ENCODE results near the gene WDR90.
A peak's percentile ranks its signal among the peaks of the same experiment; 100 is the strongest.
"Not testable (repeated sequence)": the region's sequence is repeated elsewhere in the genome, so short reads cannot be mapped to it uniquely, and the experiment has no call there.

The WDR90 gene

GRCh38 chr16:706189-707061 is 57.3 kb downstream of the WDR90 start:
- H3K9ac ChIP-seq (ENCODE audit: low read depth, low read length), result no peak overlapping the region
- no peaks in the 10 kb centered on the region for H3K36me3 ChIP-seq (ENCODE audit: insufficient read depth, low read length)
- peaks cover 78% of the 10 kb centered on the region for H3K27me3 ChIP-seq (ENCODE audit: control insufficient read depth, insufficient read depth, low read length)
- H3K4me1 ChIP-seq (ENCODE audit: control insufficient read depth, insufficient read depth, low read length), result peaks cover 11% of the 10 kb centered on the region
- no peak overlapping the region for H3K4me2 ChIP-seq (ENCODE audit: low read length)
- no peak overlapping the region for H3K4me3 ChIP-seq (ENCODE audit: low read length)
- no peaks in the 10 kb centered on the region for H3K9me3 ChIP-seq (replicated peaks; ENCODE audit: low read length)

- H3K27me3 ChIP-seq (ENCODE audit: control insufficient read depth, insufficient read depth, low read length), result peaks cover 71% of the 10 kb centered on the region
- H3K4me3 ChIP-seq (ENCODE audit: low read length), result no peak overlapping the region
- H3K9ac ChIP-seq (ENCODE audit: low read depth, low read length), result no peak overlapping the region
- H3K9me3 ChIP-seq (replicated peaks; ENCODE audit: low read length), result no peaks in the 10 kb centered on the region
- H3K36me3 ChIP-seq (ENCODE audit: insufficient read depth, low read length), result no peaks in the 10 kb centered on the region
- H3K4me2 ChIP-seq (ENCODE audit: low read length), result no peak overlapping the region
- peaks cover 13% of the 10 kb centered on the region for H3K4me1 ChIP-seq (ENCODE audit: control insufficient read depth, insufficient read depth, low read length)
Measured at GRCh38 chr16:707062-707538, 57.9 kb downstream of the WDR90 start.

- Histone ChIP-seq H3K9me3 (replicated peaks; ENCODE audit: low read length) (no peaks in the 10 kb centered on the region), H3K9ac (ENCODE audit: low read depth, low read length) (no peak overlapping the region), H3K4me1 (ENCODE audit: control insufficient read depth, insufficient read depth, low read length) (peaks cover 17% of the 10 kb centered on the region), H3K4me2 (ENCODE audit: low read length) (no peak overlapping the region), H3K4me3 (ENCODE audit: low read length) (no peak overlapping the region), H3K27me3 (ENCODE audit: control insufficient read depth, insufficient read depth, low read length) (peaks cover 62% of the 10 kb centered on the region), H3K36me3 (ENCODE audit: insufficient read depth, low read length) (no peaks in the 10 kb centered on the region)
Measured at GRCh38 chr16:708019-708418, 58.9 kb downstream of the WDR90 start.

- no peak overlapping the region for H3K4me2 ChIP-seq (ENCODE audit: low read length)
- H3K27me3 ChIP-seq (ENCODE audit: control insufficient read depth, insufficient read depth, low read length), result peaks cover 53% of the 10 kb centered on the region
- H3K4me3 ChIP-seq (ENCODE audit: low read length), result no peak overlapping the region
- H3K9me3 ChIP-seq (replicated peaks; ENCODE audit: low read length), result no peaks in the 10 kb centered on the region
- no peaks in the 10 kb centered on the region for H3K36me3 ChIP-seq (ENCODE audit: insufficient read depth, low read length)
- no peak overlapping the region for H3K9ac ChIP-seq (ENCODE audit: low read depth, low read length)
- peaks cover 17% of the 10 kb centered on the region for H3K4me1 ChIP-seq (ENCODE audit: control insufficient read depth, insufficient read depth, low read length)
Measured at GRCh38 chr16:708959-709358, 59.8 kb downstream of the WDR90 start.

- Histone ChIP-seq H3K36me3 (ENCODE audit: insufficient read depth, low read length) (no peaks in the 10 kb centered on the region), H3K27me3 (ENCODE audit: control insufficient read depth, insufficient read depth, low read length) (peaks cover 45% of the 10 kb centered on the region), H3K4me3 (ENCODE audit: low read length) (no peak overlapping the region), H3K9ac (ENCODE audit: low read depth, low read length) (no peak overlapping the region), H3K9me3 (replicated peaks; ENCODE audit: low read length) (no peaks in the 10 kb centered on the region), H3K4me2 (ENCODE audit: low read length) (peak overlapping the region; percentile 40), H3K4me1 (ENCODE audit: control insufficient read depth, insufficient read depth, low read length) (peaks cover 21% of the 10 kb centered on the region)
Measured at GRCh38 chr16:709566-710499, 60.7 kb downstream of the WDR90 start.

GRCh38 chr16:710500-711075 is 61.4 kb downstream of the WDR90 start:
- Histone ChIP-seq H3K27me3 (ENCODE audit: control insufficient read depth, insufficient read depth, low read length) (peaks cover 45% of the 10 kb centered on the region), H3K9me3 (replicated peaks; ENCODE audit: low read length) (no peaks in the 10 kb centered on the region), H3K9ac (ENCODE audit: low read depth, low read length) (no peak overlapping the region), H3K4me1 (ENCODE audit: control insufficient read depth, insufficient read depth, low read length) (peaks cover 25% of the 10 kb centered on the region), H3K4me2 (ENCODE audit: low read length) (no peak overlapping the region), H3K36me3 (ENCODE audit: insufficient read depth, low read length) (no peaks in the 10 kb centered on the region), H3K4me3 (ENCODE audit: low read length) (no peak overlapping the region)

- no peak overlapping the region for H3K9ac ChIP-seq (ENCODE audit: low read depth, low read length)
Measured at GRCh38 chr16:711084-711483, 61.9 kb downstream of the WDR90 start.

GRCh38 chr16:711548-712320 is 62.6 kb downstream of the WDR90 start:
- Histone ChIP-seq H3K9ac (ENCODE audit: low read depth, low read length) (no peak overlapping the region), H3K36me3 (ENCODE audit: insufficient read depth, low read length) (no peaks in the 10 kb centered on the region), H3K4me2 (ENCODE audit: low read length) (no peak overlapping the region), H3K4me3 (ENCODE audit: low read length) (no peak overlapping the region), H3K4me1 (ENCODE audit: control insufficient read depth, insufficient read depth, low read length) (peaks cover 36% of the 10 kb centered on the region), H3K9me3 (replicated peaks; ENCODE audit: low read length) (no peaks in the 10 kb centered on the region), H3K27me3 (ENCODE audit: control insufficient read depth, insufficient read depth, low read length) (peaks cover 36% of the 10 kb centered on the region)

More at GRCh38 chr16:711084-711483, 61.9 kb downstream of the WDR90 start:
- no peaks in the 10 kb centered on the region for H3K9me3 ChIP-seq (replicated peaks; ENCODE audit: low read length)
- no peaks in the 10 kb centered on the region for H3K36me3 ChIP-seq (ENCODE audit: insufficient read depth, low read length)
- H3K4me2 ChIP-seq (ENCODE audit: low read length), result no peak overlapping the region
- peaks cover 43% of the 10 kb centered on the region for H3K27me3 ChIP-seq (ENCODE audit: control insufficient read depth, insufficient read depth, low read length)
- peaks cover 30% of the 10 kb centered on the region for H3K4me1 ChIP-seq (ENCODE audit: control insufficient read depth, insufficient read depth, low read length)
- H3K4me3 ChIP-seq (ENCODE audit: low read length), result no peak overlapping the region

GRCh38 chr16:712740-713250 is 63.6 kb downstream of the WDR90 start:
- Histone ChIP-seq H3K4me1 (ENCODE audit: control insufficient read depth, insufficient read depth, low read length) (peaks cover 36% of the 10 kb centered on the region), H3K27me3 (ENCODE audit: control insufficient read depth, insufficient read depth, low read length) (peaks cover 28% of the 10 kb centered on the region)

GRCh38 chr16:714079-714478 is 64.9 kb downstream of the WDR90 start:
- H3K4me3 ChIP-seq (ENCODE audit: low read length), result no peak overlapping the region
- H3K9ac ChIP-seq (ENCODE audit: low read depth, low read length), result no peak overlapping the region
- H3K36me3 ChIP-seq (ENCODE audit: insufficient read depth, low read length), result no peaks in the 10 kb centered on the region
- H3K4me2 ChIP-seq (ENCODE audit: low read length), result no peak overlapping the region
- no peaks in the 10 kb centered on the region for H3K9me3 ChIP-seq (replicated peaks; ENCODE audit: low read length)
- peaks cover 36% of the 10 kb centered on the region for H3K4me1 ChIP-seq (ENCODE audit: control insufficient read depth, insufficient read depth, low read length)
- H3K27me3 ChIP-seq (ENCODE audit: control insufficient read depth, insufficient read depth, low read length), result peaks cover 15% of the 10 kb centered on the region

More at GRCh38 chr16:712740-713250, 63.6 kb downstream of the WDR90 start:
- H3K4me2 ChIP-seq (ENCODE audit: low read length); H3K9ac ChIP-seq (ENCODE audit: low read depth, low read length); H3K36me3 ChIP-seq (ENCODE audit: insufficient read depth, low read length); H3K9me3 ChIP-seq (replicated peaks; ENCODE audit: low read length); H3K4me3 ChIP-seq (ENCODE audit: low read length): not testable (repeated sequence)
